Endothelial cell (in vitro differentiated cells): ENCODE data around the gene C6orf62. TPM values are rescaled to one million over a fixed set of nuclear protein-coding genes. Genes with fewer than 3 reads are reported as not detected.
"Not testable (repeated sequence)": the region's sequence is repeated elsewhere in the genome, so short reads cannot be mapped to it uniquely, and the experiment has no call there.

Source experiments
- DNase-seq: peaks from one replicate; pipeline ENCODE4 v3.0.0; 2021; ENCODE audit warnings: low spot score
- H3K27ac Mint-ChIP-seq: one replicate; pipeline ENCODE4 v1.8.0; 2021; ENCODE audit warnings: mixed read lengths, inconsistent platforms; ENCODE audit not compliant: unreplicated experiment
- H3K27me3 Mint-ChIP-seq: one replicate; pipeline ENCODE4 v1.8.0; 2021; ENCODE audit warnings: mild to moderate bottlenecking, moderate library complexity, mixed read lengths, inconsistent platforms; ENCODE audit not compliant: unreplicated experiment
- H3K36me3 Mint-ChIP-seq: one replicate; pipeline ENCODE4 v1.8.0; 2021; ENCODE audit warnings: mild to moderate bottlenecking, low read depth, mixed read lengths, inconsistent platforms; ENCODE audit not compliant: unreplicated experiment
- H3K4me1 Mint-ChIP-seq: one replicate; pipeline ENCODE4 v1.8.0; 2021; ENCODE audit warnings: mild to moderate bottlenecking, mixed read lengths, inconsistent platforms; ENCODE audit not compliant: unreplicated experiment
- H3K4me3 Mint-ChIP-seq: one replicate; pipeline ENCODE4 v1.8.0; 2021; ENCODE audit warnings: mild to moderate bottlenecking, mixed read lengths, inconsistent platforms; ENCODE audit not compliant: unreplicated experiment
- H3K9me3 Mint-ChIP-seq: one replicate; pipeline ENCODE4 v1.8.0; 2021; ENCODE audit warnings: mixed read lengths, inconsistent platforms; ENCODE audit not compliant: unreplicated experiment
- CTCF ChIP-seq: fragments of 200-600 bp; sonication (generic); IDR thresholded peaks from one replicate; pipeline ENCODE4 v1.5.0; 2021; ENCODE audit warnings: antibody characterized with exemption; ENCODE audit not compliant: unreplicated experiment
- total RNA-seq: library from RNA; stranded (reverse); fragmentation: NEBNext Ultra II Directional; extraction: Animal tissue kit (Norgen Biotek cat#: 25700); gene quantifications from one replicate; pipeline ENCODE4 v1.2.1, GENCODE V29; 2021; ENCODE audit not compliant: unreplicated experiment

Gene C6orf62
- total RNA-seq, 1 donor from 2014 or later, result 88.8 TPM

- DNase-seq, result no peak
- H3K4me1 Mint-ChIP-seq, result peaks cover 16% of the 10 kb centered on the region
- peaks cover 27% of the 10 kb centered on the region for H3K36me3 Mint-ChIP-seq
- no peak overlapping the region for H3K27ac Mint-ChIP-seq
- H3K27me3 Mint-ChIP-seq, result peaks cover 8% of the 10 kb centered on the region
- no peak for TF ChIP-seq CTCF
- no peaks in the 10 kb centered on the region for H3K9me3 Mint-ChIP-seq
- no peak overlapping the region for H3K4me3 Mint-ChIP-seq
Measured at GRCh38 chr6:24663189-24663588, 55.8 kb downstream of the C6orf62 start.

GRCh38 chr6:24662236-24662635 is 56.7 kb downstream of the C6orf62 start:
- Mint-ChIP-seq H3K36me3 (peaks cover 26% of the 10 kb centered on the region), H3K4me3 (no peak overlapping the region), H3K4me1 (peaks cover 16% of the 10 kb centered on the region), H3K27ac (no peak overlapping the region), H3K27me3 (peaks cover 8% of the 10 kb centered on the region), H3K9me3 (no peaks in the 10 kb centered on the region)
- DNase-seq, result no peak
- TF ChIP-seq CTCF, result no peak

- not testable (repeated sequence) for H3K4me3 Mint-ChIP-seq, H3K27ac Mint-ChIP-seq, H3K27me3 Mint-ChIP-seq, H3K9me3 Mint-ChIP-seq, DNase-seq
- Mint-ChIP-seq H3K4me1 (peaks cover 16% of the 10 kb centered on the region), H3K36me3 (peaks cover 23% of the 10 kb centered on the region)
Measured at GRCh38 chr6:24661759-24662158, 57.2 kb downstream of the C6orf62 start.

GRCh38 chr6:24660105-24660504 is 58.8 kb downstream of the C6orf62 start:
- TF ChIP-seq CTCF, result no peak
- Mint-ChIP-seq H3K9me3 (no peaks in the 10 kb centered on the region), H3K4me1 (peaks cover 21% of the 10 kb centered on the region), H3K36me3 (peaks cover 14% of the 10 kb centered on the region), H3K4me3 (no peak overlapping the region), H3K27me3 (no peaks in the 10 kb centered on the region), H3K27ac (no peak overlapping the region)
- no peak for DNase-seq

- DNase-seq, result no peak
- H3K36me3 Mint-ChIP-seq, result peaks cover 14% of the 10 kb centered on the region
- H3K4me1 Mint-ChIP-seq, result peaks cover 18% of the 10 kb centered on the region
- no peak overlapping the region for H3K4me3 Mint-ChIP-seq
- H3K27me3 Mint-ChIP-seq, result no peaks in the 10 kb centered on the region
- H3K27ac Mint-ChIP-seq, result no peak overlapping the region
- H3K9me3 Mint-ChIP-seq, result no peaks in the 10 kb centered on the region
- no peak for TF ChIP-seq CTCF
Measured at GRCh38 chr6:24659561-24659960, 59.4 kb downstream of the C6orf62 start.
